Measurements from ENCODE around the gene MYO1H.

Gene MYO1H

DNA sequence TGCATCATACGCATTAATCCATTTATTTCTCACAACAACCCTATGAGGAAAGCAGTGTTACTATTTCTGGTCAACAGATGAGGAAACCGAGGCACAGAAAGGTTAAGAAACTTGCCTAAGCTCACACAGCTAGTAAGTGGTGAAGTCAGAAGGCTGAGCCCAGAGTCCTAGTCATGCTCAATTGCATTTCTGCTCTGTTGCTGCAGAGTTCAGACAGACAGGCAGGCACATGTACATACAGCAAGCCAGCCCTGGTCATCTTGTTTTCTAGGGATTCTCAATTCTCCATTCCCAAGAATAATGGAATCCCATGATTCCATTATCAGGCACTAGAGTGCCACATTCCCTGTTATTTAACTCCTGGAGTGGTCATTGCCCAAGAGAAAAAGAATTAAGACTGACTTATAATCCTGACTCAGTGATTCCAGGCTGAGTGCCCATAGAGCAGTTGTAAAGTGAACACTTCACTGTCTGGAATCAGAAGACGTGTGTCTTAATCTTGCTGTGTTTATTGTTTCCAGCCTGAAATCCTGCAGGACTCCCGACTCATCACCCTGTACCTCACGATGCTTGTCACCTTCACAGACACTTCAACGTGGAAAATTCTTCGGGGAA, 140.5 kb downstream of the MYO1H start:
- DNase-seq (ENCODE audit: extremely low read depth in 1 of 2, low read depth in 1 of 2), result no peak

- DNase-seq (ENCODE audit: extremely low read depth in 1 of 2, low read depth in 1 of 2), result no peak
Observed at GRCh38 chr12:109489016-109489954, 141.6 kb downstream of the MYO1H start.

- no peak for DNase-seq (ENCODE audit: extremely low read depth in 1 of 2, low read depth in 1 of 2)
Observed at GRCh38 chr12:109489955-109490565, 142.4 kb downstream of the MYO1H start.

- no peak for DNase-seq (ENCODE audit: extremely low read depth in 1 of 2, low read depth in 1 of 2)
Observed at GRCh38 chr12:109491671-109492070, 144.0 kb downstream of the MYO1H start.

- DNase-seq (ENCODE audit: extremely low read depth in 1 of 2, low read depth in 1 of 2), result no peak
Observed at GRCh38 chr12:109492371-109492770, 144.7 kb downstream of the MYO1H start.

- no peak for DNase-seq (ENCODE audit: extremely low read depth in 1 of 2, low read depth in 1 of 2)
Observed at GRCh38 chr12:109493090-109493489, 145.4 kb downstream of the MYO1H start.

DNA sequence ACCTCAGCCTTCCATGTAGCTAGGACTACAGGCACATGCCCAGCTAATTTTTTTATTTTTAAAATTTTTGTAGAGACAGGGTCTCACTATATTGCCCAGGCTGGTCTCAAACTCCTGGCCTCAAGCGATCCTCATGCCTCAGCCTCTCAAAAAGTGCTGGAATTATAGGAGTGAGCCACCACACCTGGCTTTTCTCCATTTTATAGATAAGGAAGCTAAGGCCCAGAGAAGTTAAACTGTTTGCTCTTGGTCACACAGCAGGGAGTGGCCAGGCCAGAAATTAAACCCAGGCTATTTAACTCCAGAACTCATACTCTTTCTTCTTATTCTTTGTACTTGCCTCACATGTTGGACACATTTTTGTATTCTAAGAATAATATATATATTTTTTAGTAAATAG, 146.2 kb downstream of the MYO1H start:
- DNase-seq (ENCODE audit: extremely low read depth in 1 of 2, low read depth in 1 of 2), result no peak

GRCh38 chr12:109494348-109494881, 146.7 kb downstream of the MYO1H start:
- no peak for DNase-seq (ENCODE audit: extremely low read depth in 1 of 2, low read depth in 1 of 2)

- DNase-seq (ENCODE audit: extremely low read depth in 1 of 2, low read depth in 1 of 2), result no peak
Observed at GRCh38 chr12:109495012-109495411, 147.3 kb downstream of the MYO1H start.

GRCh38 chr12:109496306-109496705, 148.6 kb downstream of the MYO1H start:
- no peak for DNase-seq (ENCODE audit: extremely low read depth in 1 of 2, low read depth in 1 of 2)

- DNase-seq (ENCODE audit: extremely low read depth in 1 of 2, low read depth in 1 of 2), result no peak
Observed at GRCh38 chr12:109497675-109498074, 150.0 kb downstream of the MYO1H start.
